Measurements from ENCODE around the gene HS3ST3A1.

The HS3ST3A1 gene

GRCh38 chr17:13462146-13462545 lies 139.6 kb downstream of the HS3ST3A1 start:
- Mint-ChIP-seq H3K4me1 (no peaks in the 10 kb centered on the region), H3K9me3 (peaks cover 9% of the 10 kb centered on the region), H3K27me3 (ENCODE audit: low read depth, poor library complexity) (peaks cover 2% of the 10 kb centered on the region), H3K4me3 (no peak overlapping the region), H3K36me3 (ENCODE audit: low read depth) (no peaks in the 10 kb centered on the region), H3K27ac (no peak overlapping the region)
- no peak for TF ChIP-seq CTCF (IDR thresholded peaks at IDR 0.05)
- DNase-seq, result no peak

GRCh38 chr17:13460261-13461000 lies 141.3 kb downstream of the HS3ST3A1 start:
- Mint-ChIP-seq H3K27ac (no peak overlapping the region), H3K27me3 (ENCODE audit: low read depth, poor library complexity) (peaks cover 2% of the 10 kb centered on the region), H3K9me3 (peaks cover 9% of the 10 kb centered on the region), H3K36me3 (ENCODE audit: low read depth) (no peaks in the 10 kb centered on the region), H3K4me1 (no peaks in the 10 kb centered on the region), H3K4me3 (no peak overlapping the region)
- no peak for TF ChIP-seq CTCF (IDR thresholded peaks at IDR 0.05)
- DNase-seq, result no peak

- Mint-ChIP-seq H3K9me3 (peaks cover 7% of the 10 kb centered on the region), H3K4me3 (no peak overlapping the region), H3K36me3 (ENCODE audit: low read depth) (no peaks in the 10 kb centered on the region), H3K4me1 (no peaks in the 10 kb centered on the region), H3K27me3 (ENCODE audit: low read depth, poor library complexity) (peaks cover 2% of the 10 kb centered on the region), H3K27ac (no peak overlapping the region)
- no peak for TF ChIP-seq CTCF (IDR thresholded peaks at IDR 0.05)
- DNase-seq, result no peak
Observed at GRCh38 chr17:13457783-13458182, 143.9 kb downstream of the HS3ST3A1 start.
